Aorta (tissue), 5 donors: ENCODE data around the gene GLRX5. TPM values are rescaled to one million over a fixed set of nuclear protein-coding genes. Genes with fewer than 3 reads are reported as not detected.
"Not testable (repeated sequence)": the region's sequence is repeated elsewhere in the genome, so short reads cannot be mapped to it uniquely, and the experiment has no call there.

ENCODE experiments used
- ATAC-seq: fragments of 200-7000 bp; cut with Tn5 transposase; one replicate; pipeline ENCODE4 v1.9.1; 2022; ENCODE audit warnings: moderate library complexity; ENCODE audit not compliant: low FRiP score
- DNase-seq, 2 donors: peaks; one replicate each; pipeline ENCODE4 v3.0.0-alpha.2; 2020
- H3K27ac ChIP-seq, 2 donors: one replicate each; pipeline ENCODE4 v1.5.1; 2013; ENCODE audit warnings: low read length in 2 of 2, mild to moderate bottlenecking in 2 of 2, moderate library complexity in 2 of 2, control low read depth in 1 of 2, inconsistent platforms in 1 of 2, low read depth in 1 of 2
- H3K27me3 ChIP-seq, 2 donors: one replicate each; pipeline ENCODE4 v1.6.1; 2013; ENCODE audit warnings: control low read depth in 1 of 2, low read length in 1 of 2, mild to moderate bottlenecking in 1 of 2, moderate library complexity in 1 of 2; ENCODE audit not compliant: insufficient read depth in 2 of 2, control insufficient read depth in 1 of 2
- H3K36me3 ChIP-seq, 2 donors: one replicate each; pipeline ENCODE4 v1.6.1; 2013; ENCODE audit warnings: control low read depth in 1 of 2, low read length in 1 of 2, mild to moderate bottlenecking in 1 of 2; ENCODE audit not compliant: insufficient read depth in 2 of 2, control insufficient read depth in 1 of 2
- H3K4me1 ChIP-seq, 2 donors: one replicate each; pipeline ENCODE4 v1.6.1; 2013; ENCODE audit warnings: low read length in 2 of 2, control low read depth in 1 of 2, mild to moderate bottlenecking in 1 of 2, moderate library complexity in 1 of 2; ENCODE audit not compliant: insufficient read depth in 2 of 2, control insufficient read depth in 1 of 2
- H3K4me3 ChIP-seq, 2 donors: one replicate each; pipeline ENCODE4 v1.5.1; 2013; ENCODE audit warnings: low read length in 2 of 2, control low read depth in 1 of 2, mild to moderate bottlenecking in 1 of 2
- H3K9me3 ChIP-seq: one replicate; pipeline ENCODE4 v1.6.1; 2013; ENCODE audit warnings: mild to moderate bottlenecking, low read length; ENCODE audit not compliant: control insufficient read depth
- WGBS, 2 donors: extraction: QIAGEN DNeasy Blood & Tissue Kit; methylation state at CpG; one replicate each; pipeline ENCODE4 v1.1.7; 2013; 5-methylcytosine and 5-hydroxymethylcytosine counted together
- intact Hi-C, 2 donors: fragments of 100-400 bp; cut with DNase I; formaldehyde crosslinking; loops; one replicate each; pipeline versions ENCODE4 v1.14.2 to v1.15.0; 2022
- polyA plus RNA-seq, 2 donors: library from polyadenylated mRNA; stranded (reverse); fragments of 200-250 nt; gene quantifications; one replicate each; pipeline ENCODE4 v1.2.3, GENCODE V29; 2013
- total RNA-seq, 2 donors: library from RNA; stranded (reverse); fragmentation: NEBNext Ultra II Directional; extraction: Animal tissue kit (Norgen Biotek cat#: 25700); gene quantifications; one replicate each; pipeline ENCODE4 v1.2.1, GENCODE V29; 2021
- donor health status: healthy with polysubstance abuse.
- donor health status: Bipolar disorder and iron deficiency.
- donor health status: DM: no; HTN: no; CAD: no.
- donor health status: DM: no; HTN: no; CAD: no.
- donor health status: DM: yes; HTN: yes; CAD: no.

Gene GLRX5
- total and polyA plus RNA-seq, 4 donors: 20.1 to 54.2 (median 32.2) TPM

GRCh38 chr14:95562892-95563685 is 28.2 kb downstream of the GLRX5 start:
- 71 to 72% methylated on average over 18 of the region's 18 CpGs for WGBS, 2 donors
- no peaks in the 10 kb centered on the region for H3K36me3 ChIP-seq

GRCh38 chr14:95564060-95564459 is 29.2 kb downstream of the GLRX5 start:
- H3K4me1 ChIP-seq: no peaks in the 10 kb centered on the region
- peak in 1 of 2 donors; percentile 53 for DNase-seq
- H3K36me3 ChIP-seq: no peaks in the 10 kb centered on the region
- no peaks in the 10 kb centered on the region for H3K27me3 ChIP-seq
- ATAC-seq: no peak
- H3K9me3 ChIP-seq: no peaks in the 10 kb centered on the region
- intact Hi-C loops: loop anchor here (5.0 kb wide), 2 partner anchors 208 to 713 kb away; no protein-coding TSS in a partner anchor
- no peak overlapping the region for H3K27ac ChIP-seq
- no peak overlapping the region for H3K4me3 ChIP-seq
- 40 to 52% methylated on average over 4 of the region's 4 CpGs for WGBS, 2 donors

More at GRCh38 chr14:95562892-95563685, 28.2 kb downstream of the GLRX5 start:
- no peaks in the 10 kb centered on the region for H3K4me1 ChIP-seq
- DNase-seq (no peak), ATAC-seq (no peak)
- no peaks in the 10 kb centered on the region for H3K9me3 ChIP-seq
- H3K4me3 ChIP-seq: no peak overlapping the region
- intact Hi-C loops: loop anchor here (5.0 kb wide), 2 partner anchors 209 to 714 kb away; no protein-coding TSS in a partner anchor
- no peak overlapping the region for H3K27ac ChIP-seq
- no peaks in the 10 kb centered on the region for H3K27me3 ChIP-seq

- H3K9me3 ChIP-seq: no peaks in the 10 kb centered on the region
- H3K36me3 ChIP-seq: peaks cover 0 to 2% of the 10 kb centered on the region in 2 donors
- no peaks in the 10 kb centered on the region for H3K4me1 ChIP-seq
- no peak for ATAC-seq
- H3K27me3 ChIP-seq: no peaks in the 10 kb centered on the region
- H3K4me3 ChIP-seq: no peak overlapping the region
- no peak for DNase-seq
- H3K27ac ChIP-seq: no peak overlapping the region
- intact Hi-C loops: no loop called here
- 75 to 76% methylated on average over 3 of the region's 3 CpGs for WGBS, 2 donors
These were observed 34.6 kb downstream of the GLRX5 start for GRCh38 chr14:95569440-95569839.

- Histone ChIP-seq H3K4me1 (no peaks in the 10 kb centered on the region), H3K27ac (no peak overlapping the region), H3K4me3 (no peak overlapping the region), H3K27me3 (no peaks in the 10 kb centered on the region), H3K36me3 (peaks cover 0 to 2% of the 10 kb centered on the region in 2 donors), H3K9me3 (no peaks in the 10 kb centered on the region)
- DNase-seq (no peak), ATAC-seq (no peak)
- 92 to 95% methylated on average over 7 of the region's 7 CpGs for WGBS, 2 donors
- intact Hi-C loops: no loop called here
These were observed 38.5 kb downstream of the GLRX5 start for GRCh38 chr14:95573313-95573712.

DNA sequence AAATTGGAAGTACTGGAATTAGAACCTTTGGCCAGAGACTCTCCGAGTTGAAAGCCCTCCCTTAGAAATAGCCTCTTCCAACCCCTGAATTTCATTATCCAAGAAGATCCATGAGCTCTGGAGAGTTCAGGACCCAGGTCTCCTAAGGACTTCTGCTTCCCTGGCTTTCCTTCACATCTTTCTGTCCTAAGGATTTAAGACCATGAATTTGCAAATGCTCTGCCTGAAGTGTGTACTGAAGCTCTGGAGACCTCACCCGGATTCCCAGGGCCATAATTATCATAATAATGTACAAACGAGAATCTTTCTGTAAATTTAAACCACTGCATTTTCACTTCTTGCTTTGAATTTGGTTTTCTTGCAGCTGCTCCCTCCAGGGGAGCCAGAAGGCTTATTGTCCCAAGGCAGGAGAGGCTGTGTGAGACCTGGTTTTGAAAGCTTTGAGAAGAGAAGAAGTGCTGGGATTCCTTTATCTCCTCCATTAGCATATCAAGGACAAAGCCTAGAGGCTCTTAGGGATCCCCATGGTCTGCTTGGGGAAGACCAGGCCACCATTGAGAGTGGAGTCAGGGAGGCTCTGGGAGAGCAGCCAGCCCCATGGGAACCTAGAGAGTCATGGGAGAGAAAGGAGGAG is 41.1 kb downstream of the GLRX5 start:
- DNase-seq (no peak), ATAC-seq (no peak)
- Histone ChIP-seq H3K4me1 (no peaks in the 10 kb centered on the region), H3K4me3 (no peak overlapping the region), H3K9me3 (no peaks in the 10 kb centered on the region), H3K27ac (no peak overlapping the region), H3K27me3 (no peaks in the 10 kb centered on the region), H3K36me3 (peaks cover 0 to 2% of the 10 kb centered on the region in 2 donors)
- intact Hi-C loops: no loop called here
- 42% methylated on average over 3 of the region's 3 CpGs for WGBS, 2 donors

DNA sequence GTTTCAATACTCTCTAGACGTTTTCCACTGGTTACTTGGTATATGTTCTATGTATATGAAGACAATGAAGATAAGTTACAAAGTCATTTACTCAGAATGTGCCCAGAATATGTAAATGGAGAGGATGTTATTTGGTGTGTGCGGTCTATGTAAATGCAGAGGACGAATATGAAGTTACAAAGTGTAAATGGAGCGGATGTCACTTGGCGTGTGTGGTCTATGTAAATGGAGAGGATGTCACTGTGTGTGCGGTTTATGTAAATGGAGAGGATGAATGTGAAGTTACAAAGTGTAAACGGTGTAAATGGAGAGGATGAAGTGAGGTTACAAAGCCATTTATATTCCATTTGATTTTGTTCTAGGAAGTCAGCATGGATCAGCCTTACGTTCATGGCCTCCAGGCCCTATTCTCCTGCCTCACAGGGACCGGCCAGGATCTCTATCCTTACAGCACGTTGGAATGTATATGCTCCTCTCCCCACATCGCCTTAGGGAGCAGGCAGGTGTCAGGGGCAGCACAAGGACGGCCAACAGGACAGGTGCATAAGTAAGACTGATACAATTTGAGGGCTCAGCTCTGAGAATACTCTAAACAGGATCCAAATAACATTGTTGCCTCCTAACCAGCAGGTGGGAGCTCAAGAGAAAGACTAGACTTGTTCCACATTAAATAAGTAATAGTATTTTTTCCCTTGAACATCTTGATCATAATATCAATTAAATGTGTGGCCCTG is 42.4 kb downstream of the GLRX5 start:
- no peak overlapping the region for H3K27ac ChIP-seq
- ATAC-seq (no peak), DNase-seq (no peak)
- H3K4me3 ChIP-seq: no peak overlapping the region
- intact Hi-C loops: no loop called here
- no peaks in the 10 kb centered on the region for H3K4me1 ChIP-seq
- H3K9me3 ChIP-seq: no peaks in the 10 kb centered on the region
- WGBS, 2 donors: 74 to 81% methylated on average over 12 of the region's 12 CpGs
- H3K27me3 ChIP-seq: no peaks in the 10 kb centered on the region
- H3K36me3 ChIP-seq: peaks cover 0 to 2% of the 10 kb centered on the region in 2 donors

GRCh38 chr14:95577870-95578269 is 43.0 kb downstream of the GLRX5 start:
- H3K36me3 ChIP-seq: no peaks in the 10 kb centered on the region
- H3K27me3 ChIP-seq: no peaks in the 10 kb centered on the region
- no peak overlapping the region for H3K4me3 ChIP-seq
- 8 to 9% methylated on average over 3 of the region's 3 CpGs for WGBS, 2 donors
- DNase-seq: no peak
- no peak overlapping the region for H3K27ac ChIP-seq
- intact Hi-C loops: no loop called here
- no peak for ATAC-seq
- no peaks in the 10 kb centered on the region for H3K4me1 ChIP-seq
- no peaks in the 10 kb centered on the region for H3K9me3 ChIP-seq

DNA sequence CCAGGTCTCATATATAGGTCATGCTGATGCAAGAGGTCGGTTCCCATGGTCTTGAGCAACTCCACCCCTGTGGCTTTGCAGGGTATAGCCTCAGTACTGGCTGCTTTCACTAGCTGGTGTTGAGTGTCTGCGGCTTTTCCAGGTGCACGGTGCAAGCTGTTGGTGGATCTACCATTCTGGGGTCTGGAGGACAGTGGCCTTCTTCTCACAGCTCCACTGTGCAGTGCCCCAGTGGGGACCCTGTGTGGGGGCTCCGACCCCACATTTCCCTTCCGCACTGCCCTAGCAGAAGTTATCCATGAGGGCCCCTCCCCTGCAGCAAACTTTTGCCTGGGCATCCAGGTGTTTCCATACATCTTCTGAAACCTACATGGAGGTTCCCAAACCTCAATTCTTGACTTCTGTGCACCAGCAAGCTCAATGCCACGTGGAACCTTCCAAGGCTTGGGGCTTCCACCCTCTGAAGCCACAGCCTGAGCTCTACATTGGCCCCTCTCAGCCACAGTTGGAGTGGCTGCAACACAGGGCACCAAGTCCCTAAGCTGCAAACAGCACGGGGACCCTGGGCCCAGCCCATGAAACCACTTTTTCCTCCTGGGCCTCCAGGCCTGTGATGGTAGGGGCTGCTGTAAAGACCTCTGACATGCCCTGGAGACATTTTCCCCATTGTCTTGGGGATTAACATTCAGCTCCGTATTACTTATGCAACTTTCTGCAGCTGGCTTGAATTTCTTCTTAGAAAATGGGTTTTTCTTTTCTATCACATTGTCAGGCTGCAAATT is 49.2 kb downstream of the GLRX5 start:
- WGBS, 2 donors: 84 to 85% methylated on average over 8 of the region's 8 CpGs
- H3K27ac ChIP-seq, H3K27me3 ChIP-seq, DNase-seq, H3K4me3 ChIP-seq, H3K36me3 ChIP-seq, H3K9me3 ChIP-seq, ATAC-seq, H3K4me1 ChIP-seq, intact Hi-C loops: not testable (repeated sequence)
